Measurements from ENCODE around the gene DNAJB1.
"Not testable (repeated sequence)": the region's sequence is repeated elsewhere in the genome, so short reads cannot be mapped to it uniquely, and the experiment has no call there.

DNAJB1 gene

DNA sequence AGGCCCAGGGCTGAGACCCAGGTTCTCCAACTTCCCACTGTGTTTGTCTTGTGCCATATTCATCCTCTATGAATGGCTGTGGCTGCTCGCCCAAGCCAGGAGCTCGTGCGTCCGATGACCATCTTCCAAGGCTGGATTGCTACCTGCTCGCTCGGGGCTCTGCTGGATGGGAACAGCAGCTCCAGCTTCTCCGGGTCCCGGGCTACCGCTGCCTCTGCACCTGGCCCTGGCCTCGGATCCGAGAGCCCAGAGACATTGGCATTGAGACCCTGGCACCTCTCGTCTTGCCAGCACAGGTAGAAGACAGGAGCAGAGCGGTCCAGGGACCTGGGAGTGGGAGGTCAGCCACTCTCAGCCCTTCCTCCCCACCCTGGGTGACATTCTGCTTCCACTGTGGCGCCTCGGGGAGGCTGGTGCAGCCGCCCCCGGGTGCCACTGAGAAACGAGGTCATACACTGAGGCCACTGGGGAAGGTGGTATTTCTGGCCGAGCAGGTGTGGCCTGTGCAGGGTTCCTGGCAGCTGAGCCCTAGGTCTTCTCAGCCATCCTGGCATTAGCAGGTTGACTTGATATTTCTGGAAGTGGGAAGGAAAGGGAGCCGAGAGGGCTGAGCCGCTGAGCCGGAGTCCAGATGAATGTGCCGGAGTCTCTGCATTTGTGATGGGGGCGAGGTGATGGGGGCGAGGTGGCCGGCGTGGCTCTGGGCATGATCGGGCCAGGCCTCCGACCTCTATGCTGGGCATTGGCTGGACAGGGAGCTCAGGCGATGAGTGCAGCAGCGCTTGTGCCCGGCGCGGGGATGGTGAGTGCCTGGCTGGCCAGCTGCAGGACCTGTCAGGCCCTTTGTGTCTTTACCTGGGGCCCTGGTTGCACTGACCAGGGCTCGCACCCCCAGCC lies 35.1 kb upstream of the DNAJB1 start:
- DNase-seq = no peak

DNA sequence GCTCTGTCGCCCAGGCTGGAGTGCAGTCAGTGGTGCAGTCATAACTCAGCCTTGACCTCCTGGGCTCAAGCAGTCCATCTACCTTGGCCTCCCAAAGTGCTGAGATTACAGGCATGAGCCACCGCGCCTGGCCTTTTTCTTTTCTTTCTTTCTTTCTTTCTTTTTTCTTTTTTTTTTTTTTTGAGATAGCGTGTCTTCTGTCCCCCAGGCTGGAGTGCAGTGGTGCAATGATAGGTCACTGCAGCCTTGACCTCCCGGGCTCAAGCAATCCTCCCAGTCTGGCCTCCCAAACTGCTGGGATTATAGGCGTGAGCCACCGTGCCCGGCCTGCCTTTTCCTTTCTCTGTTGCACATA lies 33.8 kb upstream of the DNAJB1 start:
- DNase-seq = not testable (repeated sequence)

DNA sequence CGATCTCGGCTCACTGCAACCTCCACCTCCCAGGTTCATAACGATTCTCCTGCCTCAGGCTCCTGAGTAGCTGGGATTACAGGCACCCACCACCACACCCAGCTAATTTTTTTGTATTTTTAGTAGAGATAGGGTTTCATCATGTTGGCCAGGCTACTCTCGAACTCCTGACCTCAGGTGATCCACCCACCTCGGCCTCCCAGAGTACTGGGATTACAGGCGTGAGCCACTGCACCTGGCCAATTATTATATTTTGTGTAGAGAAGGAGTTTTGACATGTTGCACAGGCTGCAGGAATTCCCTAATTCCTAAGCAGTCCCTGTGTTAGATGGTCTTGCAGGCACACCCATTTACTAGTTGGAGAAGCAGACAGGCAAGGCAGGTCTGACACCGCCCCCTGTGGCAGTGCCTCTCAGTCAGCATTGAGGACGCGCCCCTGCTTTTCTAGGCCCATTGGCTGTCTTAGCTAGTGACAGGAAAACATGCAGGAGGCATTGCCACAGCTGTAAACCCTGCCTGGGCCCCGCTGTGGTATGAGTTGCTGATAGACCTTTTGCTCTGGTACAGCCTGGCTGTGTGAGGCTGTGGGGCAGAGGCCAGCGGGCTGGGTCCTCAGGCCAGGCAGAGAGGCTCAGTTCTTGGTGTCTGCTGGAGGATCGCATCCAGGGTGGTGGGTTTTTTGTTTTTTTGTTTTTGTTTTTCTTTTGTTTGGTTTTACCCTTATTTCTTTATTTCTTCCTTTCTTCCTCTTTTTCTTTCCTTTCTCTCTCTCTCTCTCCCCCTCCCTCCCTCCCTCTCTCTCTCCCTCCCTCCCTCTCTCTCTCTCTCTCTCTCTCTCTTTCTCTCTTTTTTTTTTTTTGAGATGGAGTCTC lies 33.2 kb upstream of the DNAJB1 start:
- DNase-seq = peak; percentile 96

DNA sequence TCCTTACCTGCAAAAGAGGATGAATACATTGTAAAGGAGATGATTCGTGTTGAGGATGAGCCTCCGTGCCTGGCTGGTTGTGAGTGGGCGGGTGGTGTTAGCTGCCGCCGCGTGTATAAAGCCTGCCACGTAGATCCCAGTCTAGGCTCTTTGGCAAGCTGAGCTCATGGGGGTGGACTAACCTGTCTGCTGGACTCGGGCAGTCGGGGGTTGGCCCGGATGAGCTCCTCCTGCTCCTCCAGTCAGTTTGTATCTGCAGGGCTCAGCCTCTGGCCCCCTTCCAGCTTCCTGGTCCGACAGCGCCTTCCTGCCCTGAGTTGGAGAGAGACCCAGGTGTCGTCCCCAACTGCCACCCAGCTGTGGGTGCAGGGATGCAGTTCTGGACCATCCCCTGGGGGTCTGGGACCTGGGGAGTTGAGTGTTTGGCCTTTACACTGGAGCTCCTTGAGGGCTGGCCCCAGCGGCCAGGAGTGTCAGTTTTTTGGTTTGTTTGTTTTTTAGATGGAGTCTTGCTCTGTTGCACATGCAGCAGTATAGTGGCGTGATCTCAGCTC lies 32.1 kb upstream of the DNAJB1 start:
- DNase-seq = no peak

DNA sequence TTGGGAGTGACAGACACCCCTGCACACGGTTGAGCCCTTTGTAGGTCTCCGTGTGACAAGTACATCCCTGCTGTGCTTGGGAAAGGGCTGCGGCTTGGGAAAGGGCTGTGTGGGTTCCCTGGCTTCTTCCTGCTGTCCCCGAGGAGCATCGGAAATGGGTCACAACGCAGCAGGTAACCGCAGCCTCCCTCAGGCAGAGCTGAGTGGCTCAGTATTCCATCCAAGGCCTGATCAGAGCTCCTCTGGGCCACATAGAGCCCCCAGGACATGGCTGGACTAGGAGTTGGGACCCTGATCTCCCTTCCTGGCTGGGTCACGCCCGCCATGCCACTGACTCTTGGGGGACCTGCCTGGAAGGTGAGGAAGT lies 27.5 kb upstream of the DNAJB1 start:
- no peak for DNase-seq

DNA sequence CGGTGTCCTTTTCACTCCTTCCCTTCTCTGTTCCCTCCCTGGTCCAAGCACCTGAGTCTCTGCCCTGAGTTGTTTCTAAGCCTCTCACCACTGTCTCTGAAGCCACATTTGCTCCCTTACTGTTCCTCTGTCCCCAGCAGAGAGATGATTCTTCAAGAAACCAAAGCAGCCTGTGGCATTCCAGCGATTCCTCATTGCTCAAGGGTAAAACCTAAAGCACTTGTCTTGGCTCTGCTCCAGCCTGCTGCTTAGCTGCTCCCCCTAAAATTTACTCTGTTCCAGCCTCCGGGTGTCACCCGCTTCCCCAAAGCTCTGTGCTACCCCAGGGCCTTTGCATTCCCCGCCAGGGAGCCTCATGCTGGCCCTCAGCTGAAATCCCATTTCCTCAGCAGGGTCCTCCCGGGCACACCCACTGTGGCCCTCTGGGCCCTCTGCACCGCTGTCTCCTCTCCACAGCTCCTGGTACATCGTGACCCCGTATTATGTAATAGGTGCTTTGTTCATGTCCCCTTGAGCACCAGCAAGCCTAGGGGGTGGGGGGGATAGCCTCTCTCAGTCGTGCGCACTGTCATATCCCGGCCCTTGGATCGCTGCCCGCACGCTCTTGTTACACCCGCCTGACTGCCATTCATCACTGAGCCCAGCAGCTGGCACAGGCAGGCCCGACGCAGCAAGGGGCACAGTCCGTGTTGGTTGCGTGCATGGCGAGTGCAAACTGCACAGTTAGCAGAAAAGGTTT lies 26.9 kb upstream of the DNAJB1 start:
- no peak for DNase-seq

DNA sequence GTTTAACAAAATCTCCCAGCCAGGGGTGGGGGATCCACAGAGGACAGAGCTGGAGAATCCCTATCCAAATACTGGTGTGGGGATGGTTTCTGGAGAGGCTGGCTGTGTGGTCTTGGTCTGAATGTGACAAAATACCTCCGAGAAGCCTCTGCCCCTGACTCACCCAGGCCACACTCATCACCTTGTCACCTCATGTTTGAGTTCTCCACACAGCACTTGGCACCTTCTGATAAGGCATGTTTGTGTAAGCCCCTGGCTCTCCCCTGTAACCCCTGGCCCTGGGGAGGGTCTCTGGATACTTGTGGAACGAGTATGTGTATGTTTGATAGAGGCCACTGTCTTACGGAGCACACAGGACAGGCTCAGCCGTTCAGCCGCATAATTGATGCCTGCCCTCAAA lies 25.9 kb upstream of the DNAJB1 start:
- no peak for DNase-seq

DNA sequence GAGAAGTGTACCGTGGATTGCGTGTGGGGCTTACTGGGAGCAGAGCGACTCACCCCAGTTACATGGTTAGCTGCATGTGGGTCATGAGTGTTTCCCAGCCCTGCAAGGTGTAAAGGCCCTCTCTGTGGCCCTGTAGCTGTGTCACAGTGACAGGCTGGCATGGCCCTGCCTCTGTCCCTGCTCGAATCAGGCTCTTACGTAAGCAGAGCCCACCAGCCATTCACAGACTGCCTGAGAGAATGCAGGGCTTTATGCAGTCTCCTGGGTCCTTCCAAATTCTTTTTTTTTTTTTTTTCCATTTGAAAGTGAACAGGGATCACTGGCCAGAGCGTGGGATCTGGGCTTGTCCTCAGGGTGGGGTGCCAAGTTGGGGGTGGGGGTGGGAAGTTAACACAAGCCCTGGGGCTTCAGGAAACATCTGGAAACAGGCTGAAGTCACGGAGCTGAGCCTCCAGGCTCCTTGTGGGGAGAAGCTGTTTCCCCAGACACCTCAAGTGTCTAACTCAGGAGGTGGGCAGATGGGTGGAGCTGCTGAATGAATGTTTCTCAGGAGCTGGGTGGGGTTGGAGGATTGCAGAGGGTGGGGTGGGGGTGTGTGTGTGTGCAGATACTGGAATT lies 24.6 kb upstream of the DNAJB1 start:
- DNase-seq = no peak

DNA sequence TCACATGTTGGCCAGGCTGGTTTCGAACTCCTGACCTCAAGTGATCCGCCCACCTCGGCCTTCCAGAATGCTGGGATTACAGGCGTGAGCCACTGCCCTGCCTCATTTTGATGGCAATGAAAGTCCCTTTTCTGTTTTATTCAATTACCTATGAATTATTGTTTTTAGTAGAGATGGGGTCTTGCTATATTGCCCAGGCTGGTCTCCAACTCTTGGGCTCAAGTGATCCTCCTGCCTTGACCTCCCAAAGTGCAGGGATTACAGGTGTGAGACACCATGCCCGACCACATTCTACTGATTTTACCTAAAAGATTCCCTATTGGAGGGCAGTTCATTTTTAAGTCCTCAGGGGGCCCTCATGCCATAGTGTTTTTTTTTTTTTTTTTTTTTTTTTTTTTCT lies 23.8 kb upstream of the DNAJB1 start:
- not testable (repeated sequence) for DNase-seq

DNA sequence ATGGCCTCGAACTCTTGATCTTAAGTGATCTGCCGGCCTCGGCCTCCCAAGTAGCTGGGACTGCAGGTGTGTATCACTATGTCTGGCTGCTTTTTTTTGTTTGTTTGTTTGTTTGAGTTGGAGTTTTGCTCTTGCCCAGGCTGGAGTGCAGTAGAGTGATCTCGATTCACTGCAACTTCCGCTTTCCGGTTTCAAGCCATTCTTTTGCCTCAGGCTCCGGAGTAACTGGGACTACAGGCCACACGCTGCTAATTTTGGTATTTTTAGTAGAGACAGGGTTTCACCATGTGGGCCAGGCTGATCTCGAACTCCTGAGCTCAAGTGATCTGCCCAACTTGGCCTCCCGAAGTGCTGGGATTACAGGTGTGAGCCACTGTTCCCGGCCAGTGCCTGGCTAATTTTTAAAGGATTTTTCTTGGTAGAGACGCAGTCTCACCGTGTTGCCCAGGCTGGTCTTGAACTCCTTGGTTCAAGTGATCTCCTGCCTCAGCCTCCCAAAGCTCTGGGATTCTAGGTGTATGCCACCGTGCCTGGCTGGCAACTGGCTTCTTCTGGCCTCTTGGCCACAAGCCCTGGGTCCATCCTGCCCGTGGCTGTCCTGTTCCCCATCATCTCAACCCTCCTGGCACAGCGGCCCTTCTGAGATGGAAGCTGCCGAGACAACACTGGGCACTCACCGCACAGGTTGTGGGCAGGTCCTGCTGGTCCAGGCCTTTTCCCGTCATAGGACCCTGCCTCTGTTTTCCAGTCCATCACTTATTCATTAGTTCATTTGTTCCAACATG lies 22.7 kb upstream of the DNAJB1 start:
- no peak for DNase-seq

DNA sequence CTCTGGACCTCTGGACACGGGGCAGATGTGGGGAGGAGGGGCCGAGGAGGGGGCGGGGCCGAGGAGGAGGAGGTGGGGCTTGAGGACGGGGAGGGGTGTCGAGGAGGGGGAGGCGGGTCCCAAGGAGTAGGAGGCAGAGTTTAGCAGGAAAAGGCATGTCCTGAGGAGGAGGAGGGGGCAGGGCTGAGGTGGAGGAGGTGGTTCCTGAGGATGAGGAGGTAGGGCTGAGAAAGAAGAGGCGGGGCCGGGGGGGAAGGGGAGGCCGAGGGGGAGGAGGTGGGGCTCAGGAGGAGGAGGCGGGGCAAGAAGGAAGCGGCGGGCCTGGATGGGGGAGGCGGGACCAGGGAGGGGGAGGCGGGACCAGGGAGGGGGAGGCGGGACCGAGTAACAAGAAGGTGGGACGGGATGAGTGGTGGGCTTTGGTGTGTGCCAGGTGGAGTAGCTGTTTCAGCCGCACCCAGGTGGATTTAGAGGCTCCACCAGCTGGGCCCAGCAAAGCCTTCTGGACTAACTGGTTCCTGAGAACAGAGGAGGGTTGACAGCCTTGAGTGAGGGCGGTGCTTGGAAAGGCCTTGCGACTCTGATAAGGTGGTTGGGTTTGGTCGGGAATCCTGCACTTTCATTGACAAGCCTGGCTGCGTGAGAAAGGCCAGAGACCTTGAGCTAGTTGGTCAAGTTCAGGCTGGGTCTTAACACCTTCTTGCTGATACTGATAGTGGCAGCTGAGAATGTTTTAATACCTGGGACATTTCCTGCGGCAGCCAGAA lies 18.9 kb upstream of the DNAJB1 start:
- peak; percentile 99 for DNase-seq

DNA sequence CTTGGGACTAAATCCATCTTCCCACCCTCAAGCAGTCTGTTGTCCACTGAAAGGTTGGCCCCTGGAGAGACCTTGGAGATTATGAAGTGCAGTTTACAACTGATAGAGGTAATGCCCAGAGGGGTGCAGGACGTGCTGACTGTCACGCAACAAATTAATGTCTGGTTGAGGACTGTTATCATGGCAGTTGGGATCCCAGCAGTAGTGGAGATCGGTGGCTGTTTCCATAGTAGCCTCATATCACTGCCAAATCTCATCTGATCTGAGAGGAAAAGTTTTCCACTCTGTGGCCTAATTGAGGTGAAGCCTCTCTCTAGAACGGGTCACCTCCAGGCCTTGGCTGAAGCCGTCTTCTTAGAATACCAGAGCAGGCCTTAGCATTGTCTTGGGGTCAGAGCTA lies 15.3 kb upstream of the DNAJB1 start:
- no peak for DNase-seq

DNA sequence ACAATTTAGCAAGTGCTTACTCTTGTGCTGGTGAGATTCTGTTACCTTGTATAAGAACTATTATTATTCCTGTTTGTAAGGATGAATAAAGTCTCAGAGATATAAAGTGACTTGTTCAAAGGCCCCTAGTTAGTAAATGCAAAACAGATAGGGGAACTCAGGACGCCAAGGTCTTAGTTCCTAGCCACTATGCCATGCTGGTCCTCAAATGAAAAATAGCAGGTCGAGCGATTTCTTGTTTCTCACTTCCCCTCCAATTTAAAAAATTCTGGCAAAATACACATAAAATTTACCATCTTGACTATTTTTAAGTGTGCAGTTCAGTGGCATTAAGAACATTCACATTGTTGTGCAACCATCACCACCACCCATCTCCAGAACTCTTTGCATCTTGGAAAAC lies 12.3 kb upstream of the DNAJB1 start:
- no peak for DNase-seq

DNA sequence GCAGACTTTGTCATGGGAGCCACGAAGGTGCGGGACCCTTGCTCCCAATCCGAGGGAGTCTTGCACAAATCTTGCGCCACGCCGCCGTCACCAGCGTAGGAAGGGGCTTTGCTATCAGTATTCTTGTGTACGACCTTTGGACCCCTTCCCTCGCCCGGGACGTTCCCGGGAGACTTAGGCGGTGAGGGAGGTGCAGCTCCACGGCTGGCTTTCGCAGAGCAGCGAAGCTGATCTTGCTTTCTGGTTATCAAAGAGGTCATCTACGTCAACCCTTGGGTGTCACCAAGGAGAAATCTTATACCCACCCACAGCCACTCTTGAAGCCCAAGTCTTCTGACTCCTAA lies 11.8 kb upstream of the DNAJB1 start:
- no peak for DNase-seq

DNA sequence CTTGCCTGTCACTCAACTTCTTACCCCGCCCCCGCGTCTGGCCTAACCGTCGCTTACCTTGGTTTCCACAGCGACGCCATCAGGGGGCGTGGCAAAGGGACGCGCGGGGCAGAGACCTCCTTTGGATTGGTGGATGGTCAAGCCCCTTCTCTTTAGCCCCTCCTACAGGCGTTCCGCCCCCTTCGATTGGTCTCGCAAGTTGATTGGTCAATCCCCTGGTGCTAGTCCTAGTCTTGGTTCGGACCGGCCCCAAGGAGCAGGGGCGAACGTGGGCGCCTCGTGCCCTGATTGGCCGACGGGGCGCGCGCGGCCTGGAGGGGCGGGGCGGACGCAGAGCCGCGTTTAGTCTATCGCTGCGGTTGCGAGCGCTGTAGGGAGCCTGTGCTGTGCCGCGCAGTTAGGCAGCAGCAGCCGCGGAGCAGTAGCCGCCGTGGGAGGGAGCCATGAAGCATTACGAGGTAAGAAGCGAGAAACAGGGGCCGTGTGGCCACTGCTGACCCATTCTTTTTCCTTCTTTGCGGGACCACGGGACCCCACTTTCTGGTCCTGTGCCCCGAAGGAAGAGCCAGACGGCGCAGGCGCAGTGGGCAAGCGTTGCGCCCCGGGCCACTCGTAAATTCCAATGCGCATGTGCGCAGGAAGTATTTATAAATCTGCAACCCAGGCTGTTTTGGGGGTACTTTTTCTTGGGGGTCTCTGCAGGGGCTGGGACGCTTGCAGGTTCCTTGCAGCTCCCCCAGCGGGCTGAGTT lies 11.2 kb upstream of the DNAJB1 start, which contains the start of gene TECR:
Gene TECR, plus strand, starts transcription at position 341 of the 751 bp plus-strand sequence. Its CDS starts 103 bp downstream, at position 444.
- peak; percentile 100 for DNase-seq

DNA sequence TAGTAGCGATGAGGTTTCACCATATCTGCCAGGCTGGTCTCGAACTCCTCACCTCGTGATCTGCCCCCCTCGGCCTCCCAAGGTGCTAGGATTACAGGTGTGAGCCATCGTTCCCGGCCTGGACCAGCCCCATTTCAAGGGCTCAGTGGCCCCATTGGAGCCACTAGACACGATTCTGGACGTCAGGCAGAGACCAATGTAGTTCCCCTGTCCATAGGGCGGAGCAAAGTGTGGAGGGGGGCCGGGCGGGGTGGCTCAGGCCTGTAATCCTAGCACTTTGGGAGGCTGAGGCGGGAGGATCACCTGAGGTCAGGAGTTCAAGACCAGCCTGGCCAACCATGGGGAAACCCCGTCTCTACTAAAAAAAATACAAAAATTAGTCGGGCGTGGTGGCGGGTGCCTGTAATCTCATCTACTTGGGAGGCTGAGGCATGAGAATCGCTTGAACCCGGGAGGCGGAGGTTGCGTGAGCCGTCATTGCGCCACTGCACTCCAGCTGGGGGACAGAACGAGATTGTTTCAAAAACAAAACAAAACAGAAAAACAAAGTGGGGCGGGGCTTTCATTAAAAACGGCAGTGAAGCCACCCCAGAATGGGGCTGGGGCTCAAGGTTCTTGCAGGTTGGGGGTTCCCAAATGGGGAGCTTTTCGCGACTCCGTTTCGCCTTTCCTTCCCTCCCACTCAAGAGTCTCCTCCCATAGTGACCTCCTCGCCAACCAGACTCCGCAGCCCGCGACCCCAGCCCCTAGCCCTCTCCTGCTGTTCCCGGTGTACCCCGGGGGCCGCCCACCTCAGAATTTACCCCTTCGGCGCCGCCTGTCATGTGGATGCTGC lies 10.4 kb upstream of the DNAJB1 start:
- DNase-seq = no peak

DNA sequence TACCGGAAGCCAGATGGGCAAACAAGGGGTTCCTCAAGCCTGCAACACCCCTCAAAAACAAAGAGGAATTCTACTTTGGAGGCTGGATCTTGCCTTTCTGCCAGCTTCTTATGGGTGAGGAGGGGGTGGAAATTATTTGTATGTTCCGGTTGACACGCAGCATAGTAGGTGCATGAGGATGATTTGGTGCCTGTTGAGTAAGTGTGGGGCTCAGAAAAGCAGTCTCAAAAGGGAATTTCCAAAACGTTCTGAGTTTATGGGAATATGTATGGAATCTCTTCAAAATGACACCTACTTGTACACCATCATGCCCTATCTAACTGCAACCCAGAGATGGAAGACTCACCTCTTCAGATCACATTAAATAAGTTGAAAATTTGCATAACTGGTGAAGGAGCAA lies 8.2 kb upstream of the DNAJB1 start:
- DNase-seq = no peak

DNA sequence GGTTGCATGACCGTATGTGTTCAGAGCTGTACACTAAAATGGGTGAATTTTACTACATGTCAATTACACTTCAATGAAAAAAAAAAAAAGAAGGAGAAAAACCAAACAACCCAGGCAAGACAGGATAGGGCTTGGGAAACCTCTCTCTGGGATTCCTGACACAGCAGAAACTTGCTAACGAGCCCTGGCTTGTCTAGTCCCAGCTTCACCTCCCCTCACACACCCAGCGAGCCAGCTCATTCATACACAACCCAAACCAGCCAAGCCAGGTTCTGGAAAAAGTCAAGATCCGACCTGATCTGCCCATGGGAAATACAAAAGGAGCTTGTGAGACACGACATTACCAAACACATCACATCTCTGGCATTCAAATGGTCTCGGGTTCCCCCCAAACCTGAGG lies 7.5 kb upstream of the DNAJB1 start:
- DNase-seq = no peak

DNA sequence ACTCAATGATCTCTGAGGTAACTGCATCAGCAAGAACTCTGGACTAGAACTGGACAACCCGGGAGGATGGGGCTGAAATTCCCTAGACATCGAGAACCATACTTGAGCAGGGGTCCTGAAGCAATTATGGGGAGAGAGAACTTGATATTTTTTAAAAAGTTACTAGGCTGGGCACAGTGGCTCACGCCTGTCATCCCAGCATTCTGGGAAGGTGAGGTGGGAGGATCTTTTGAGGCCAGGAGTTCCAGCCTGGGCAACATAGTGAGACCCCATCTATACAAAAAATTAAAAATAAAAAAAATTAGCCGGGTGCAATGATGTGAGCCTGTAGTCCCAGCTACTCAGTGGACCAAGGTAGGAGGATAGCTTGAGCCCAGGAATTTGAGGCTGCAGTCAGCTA lies 2.3 kb upstream of the DNAJB1 start:
- DNase-seq = no peak

Data from OCI-M1 (cell line).